SHP77 treated with DMSO at 0.1 percent for 48 hours (cell line): ENCODE data around the gene FUBP3.
"Not testable (repeated sequence)": the region's sequence is repeated elsewhere in the genome, so short reads cannot be mapped to it uniquely, and the experiment has no call there.

Experiments used
- DNase-seq: peaks from one replicate; lab custom pipeline; 2025; lab: John Stamatoyannopoulos, UW

FUBP3 gene

DNA sequence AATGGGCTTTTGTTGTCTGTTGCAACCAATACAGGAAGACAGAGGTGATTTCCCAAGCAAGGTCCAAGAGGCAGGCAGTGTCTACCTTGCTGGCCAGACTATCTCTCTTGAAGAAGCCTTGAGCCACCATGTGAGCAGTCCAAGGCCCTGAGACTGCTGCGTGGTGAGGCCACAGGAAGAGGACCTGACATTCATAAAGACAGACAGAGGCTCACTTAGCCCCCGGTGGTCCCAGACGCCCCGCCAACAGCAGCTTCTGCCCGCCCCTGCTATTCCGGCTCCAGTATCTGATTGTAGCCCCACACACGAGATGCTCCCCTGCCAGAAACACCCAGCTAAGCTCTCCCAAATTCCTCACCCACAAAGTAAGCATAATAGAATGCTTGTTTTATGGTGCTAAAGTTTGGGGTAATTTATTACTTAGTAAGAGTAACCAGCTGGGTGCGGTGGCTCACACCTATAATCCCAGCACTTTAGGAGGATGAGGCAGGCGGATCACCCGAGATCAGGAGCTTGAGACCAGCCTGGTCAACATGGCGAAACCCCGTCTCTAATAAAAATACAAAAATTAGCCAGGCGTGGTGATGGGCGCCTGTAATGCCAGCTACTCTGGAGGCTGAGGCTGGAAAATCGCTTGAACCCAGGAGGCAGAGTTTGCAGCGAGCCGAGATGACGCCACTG, 22.8 kb upstream of the FUBP3 start:
- no peak for DNase-seq

DNA sequence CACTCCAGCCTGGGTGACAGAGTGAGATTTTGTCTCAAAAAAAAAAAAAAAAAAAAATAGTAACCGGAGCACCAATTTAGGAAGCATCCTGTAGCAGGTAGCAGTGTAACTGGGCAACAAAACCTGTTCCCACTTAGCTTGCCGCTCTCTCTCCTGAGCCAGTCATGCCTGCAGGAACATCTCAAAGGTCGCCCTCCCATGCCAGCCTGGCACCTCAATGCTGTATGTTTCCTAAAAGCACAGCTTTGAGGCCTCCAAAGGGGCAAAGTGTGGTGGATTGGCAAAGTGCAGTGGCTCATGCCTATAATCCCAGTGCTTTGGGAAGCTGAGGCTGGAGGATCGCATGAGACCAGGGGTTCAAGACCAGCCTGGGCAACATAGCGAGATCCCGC, 22.3 kb upstream of the FUBP3 start:
- DNase-seq = no peak

DNA sequence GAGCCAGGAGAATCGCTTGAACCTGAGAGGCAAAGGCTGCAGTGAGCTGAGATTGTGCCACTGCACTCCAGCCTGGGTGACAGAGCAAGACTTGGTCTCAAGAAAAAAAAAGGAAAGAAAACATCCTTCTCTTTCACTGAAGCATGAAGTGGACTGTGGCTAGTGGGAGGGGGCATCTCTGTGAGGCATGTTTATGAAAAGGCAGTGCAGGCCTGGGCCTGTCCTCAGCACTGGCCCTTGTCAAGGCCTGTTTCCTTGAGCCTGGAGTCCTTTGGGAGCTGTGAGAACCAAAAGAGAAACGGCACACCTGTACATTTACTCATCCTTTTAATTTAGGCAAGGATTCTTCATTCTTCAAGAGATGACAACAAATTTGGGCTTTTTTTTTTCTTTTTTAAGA, 18.3 kb upstream of the FUBP3 start:
- DNase-seq = no peak

DNA sequence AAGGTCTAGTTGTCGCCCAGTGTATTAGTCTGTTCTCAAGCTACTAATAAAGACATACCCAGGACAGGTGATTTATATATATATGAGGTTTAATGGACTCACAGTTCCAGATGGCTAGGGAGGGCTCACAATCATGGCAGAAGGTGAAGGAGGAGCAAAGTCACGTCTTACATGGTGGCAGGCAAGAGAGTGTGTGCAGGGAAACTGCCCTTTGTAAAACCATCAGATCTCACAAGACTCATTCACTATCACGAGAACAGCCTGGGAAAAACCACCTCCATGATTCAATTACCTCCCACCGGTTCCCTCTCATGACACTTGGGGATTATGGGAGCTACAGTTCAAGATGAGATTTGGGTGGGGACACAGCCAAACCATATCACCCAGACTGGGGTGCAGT, 16.9 kb upstream of the FUBP3 start:
- not testable (repeated sequence) for DNase-seq

DNA sequence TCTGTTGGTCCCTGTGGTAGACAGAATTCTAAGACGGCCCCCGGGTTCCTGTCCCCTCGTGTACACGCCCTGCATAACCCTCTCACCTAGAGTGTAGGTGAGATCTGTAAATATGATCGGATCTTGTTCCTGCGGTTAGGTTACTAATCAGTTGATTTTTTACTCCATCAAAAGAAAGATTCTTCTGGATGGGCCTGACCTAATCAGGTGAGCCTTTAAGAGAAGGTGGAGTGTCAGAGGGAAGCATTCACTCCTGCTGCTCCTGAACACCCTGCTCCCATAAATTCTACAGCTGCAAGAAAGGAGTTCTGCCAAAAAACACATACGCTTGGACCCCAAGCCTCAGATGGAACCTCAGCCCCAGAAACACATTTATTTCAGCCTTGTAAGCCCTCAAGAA, 15.6 kb upstream of the FUBP3 start:
- DNase-seq = no peak

DNA sequence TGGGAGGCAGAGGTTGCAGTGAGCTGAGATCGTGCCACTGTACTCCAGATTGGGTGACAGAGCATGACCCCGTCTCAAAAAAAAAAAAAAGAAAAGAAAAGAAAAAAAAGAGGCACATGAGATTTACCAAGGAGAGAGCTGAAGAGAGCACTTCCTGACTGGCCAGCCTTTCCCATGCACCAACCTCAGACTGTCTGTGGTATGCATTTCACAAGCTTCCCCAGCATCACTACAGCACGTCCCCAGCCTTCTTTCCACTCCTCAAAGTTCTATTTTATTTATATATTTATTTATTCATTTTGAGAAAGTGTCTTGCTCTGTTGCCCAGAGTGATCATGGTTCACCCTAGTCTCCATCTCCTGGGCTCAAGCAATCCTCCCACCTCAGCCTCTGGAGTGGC, 13.6 kb upstream of the FUBP3 start:
- no peak for DNase-seq

DNA sequence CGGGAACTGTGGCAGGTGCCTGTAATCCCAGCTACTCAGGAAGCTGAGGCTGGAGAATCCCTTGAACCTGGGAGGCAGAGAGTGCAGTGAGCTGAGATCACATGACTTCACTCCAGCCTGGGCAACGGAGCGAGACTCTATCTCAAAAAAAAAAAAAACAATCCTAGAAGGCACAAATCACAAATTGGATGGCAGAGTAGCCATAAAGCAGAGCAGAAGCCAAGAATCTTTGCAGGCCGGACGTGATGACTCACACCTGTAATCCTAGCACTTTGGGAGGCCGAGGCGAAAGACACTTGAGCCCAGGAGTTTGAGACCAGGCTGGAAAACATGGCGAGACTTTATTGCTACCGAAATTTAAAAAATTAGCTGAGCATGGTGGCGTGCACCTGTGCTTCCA, 9.2 kb upstream of the FUBP3 start:
- no peak for DNase-seq

DNA sequence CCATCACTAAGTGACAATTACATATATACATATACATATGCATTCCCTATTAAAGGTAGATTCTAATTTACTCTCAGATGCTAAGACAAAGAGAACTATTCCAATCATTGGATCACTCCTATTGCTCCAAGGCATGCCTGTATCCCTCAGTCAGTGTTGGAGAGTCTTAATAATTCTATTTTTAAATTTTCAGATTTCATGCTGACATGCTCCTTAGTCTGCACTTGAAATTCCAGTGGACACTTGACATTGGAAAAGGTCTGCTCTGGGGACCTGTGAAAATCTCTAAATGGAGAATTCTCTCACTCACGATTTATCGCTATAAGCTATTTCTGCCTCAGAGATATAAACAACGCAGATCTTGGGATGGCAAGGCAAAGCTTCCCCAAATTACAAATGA, 3.9 kb upstream of the FUBP3 start:
- no peak for DNase-seq

DNA sequence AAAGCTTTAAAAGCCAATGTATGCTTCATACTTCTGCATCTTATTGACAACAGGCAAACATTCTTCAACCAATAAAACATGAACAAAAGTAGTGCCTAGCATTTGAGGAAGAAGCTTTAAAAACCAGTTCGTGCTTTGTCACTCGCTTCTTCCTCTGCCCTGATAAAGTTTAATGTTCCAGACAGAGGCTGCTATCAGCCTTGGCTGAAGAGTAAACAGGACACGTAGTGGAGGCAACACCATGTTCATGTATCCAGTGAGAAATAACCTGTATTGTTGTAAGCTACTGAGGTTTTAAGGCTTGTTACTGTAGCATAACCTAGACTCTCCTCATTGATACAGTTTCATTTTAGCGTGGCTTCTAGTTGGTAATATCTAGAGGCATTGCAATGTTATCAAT, 3.2 kb upstream of the FUBP3 start:
- no peak for DNase-seq

DNA sequence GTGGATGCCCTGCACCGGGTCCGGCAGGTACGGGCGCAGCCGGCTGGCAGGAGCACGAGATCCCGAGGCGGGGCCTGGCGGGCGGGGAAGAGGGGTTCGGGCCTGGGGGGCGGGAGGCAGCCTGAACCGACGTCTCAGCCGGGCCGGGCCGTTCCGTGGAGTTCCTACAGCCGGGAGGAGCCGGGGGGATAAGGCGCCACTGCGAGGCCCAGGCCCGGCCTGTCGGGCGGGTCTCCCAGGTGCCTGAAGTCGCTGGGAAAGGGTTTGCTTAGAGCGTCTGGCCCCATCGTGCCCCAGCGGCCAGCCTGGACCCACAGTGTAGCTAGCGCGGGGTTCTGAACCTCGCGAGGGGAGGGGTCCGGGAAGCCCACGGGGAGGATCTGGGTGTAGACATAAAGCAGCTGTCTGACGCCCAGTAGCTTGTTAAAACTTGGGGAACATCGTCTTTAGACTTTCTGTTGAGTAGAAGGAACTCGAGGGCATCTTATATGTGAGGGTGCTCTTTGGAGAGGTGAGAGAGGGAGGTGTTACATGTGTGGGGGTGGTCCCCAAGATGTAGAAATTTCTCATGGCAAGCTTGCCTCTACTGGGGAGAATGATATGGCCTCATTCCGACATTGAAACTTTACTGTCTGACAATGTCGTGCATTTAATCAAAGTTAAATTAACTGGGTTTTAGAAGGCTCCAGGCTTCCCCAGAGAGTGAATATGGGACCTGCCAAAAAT, 524 bp downstream of the FUBP3 start:
- no peak for DNase-seq

DNA sequence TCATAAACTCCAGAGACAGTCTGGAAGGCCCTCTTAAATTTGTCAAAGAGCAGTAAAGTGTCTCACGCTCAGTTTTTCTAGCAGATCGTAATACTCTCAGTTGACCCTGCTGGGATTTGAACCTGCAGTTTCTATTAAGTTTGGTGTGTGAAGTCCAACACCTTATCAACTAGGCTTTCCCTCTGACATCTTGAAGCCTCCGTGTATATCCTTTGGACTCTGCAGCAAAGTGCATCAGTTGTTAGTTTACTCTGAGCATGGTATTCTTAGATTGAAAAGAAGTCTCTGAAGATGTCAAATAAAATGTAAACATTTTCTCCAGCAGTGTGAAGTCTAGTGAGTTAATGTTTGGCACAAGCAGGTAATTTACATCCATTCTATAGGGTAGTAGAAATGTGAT, 2.4 kb downstream of the FUBP3 start:
- no peak for DNase-seq

DNA sequence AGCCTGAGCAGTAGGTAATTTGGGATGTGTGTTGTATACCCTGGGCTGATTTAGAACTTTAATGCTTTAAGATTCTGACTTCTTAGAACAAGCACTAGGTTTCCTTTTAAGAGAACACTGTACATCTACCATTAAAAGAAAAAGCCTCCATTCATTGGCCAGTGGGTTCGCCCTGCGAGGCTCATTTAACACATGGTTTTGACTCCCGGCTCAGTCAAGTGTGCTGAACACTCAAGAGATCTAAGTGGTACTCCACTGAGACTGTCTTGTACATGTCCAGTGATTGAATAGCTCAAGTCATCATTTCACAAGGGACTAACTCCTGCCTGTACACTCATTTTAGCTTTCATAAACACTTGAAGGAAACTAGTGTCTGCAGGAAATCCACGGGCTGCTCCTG, 3.9 kb downstream of the FUBP3 start:
- no peak for DNase-seq

DNA sequence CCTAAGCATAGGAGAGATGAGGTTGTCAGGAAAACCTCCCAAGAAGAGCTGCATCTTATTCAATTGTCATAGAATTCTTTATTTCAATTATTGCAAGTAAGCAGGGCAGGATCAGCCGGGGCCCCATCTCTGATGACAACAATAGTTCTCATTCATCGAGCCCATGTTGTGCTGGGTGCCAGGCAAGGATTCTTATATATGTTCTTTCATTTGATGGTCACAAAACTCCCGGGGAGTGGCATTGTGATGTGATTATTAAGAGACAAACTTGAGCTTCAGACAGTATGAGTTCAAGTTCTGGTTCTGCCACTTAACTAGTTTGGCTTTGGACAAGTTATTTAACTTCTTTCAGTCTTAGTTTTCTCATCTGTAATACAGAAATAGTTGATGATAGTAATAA, 8.5 kb downstream of the FUBP3 start:
- no peak for DNase-seq

DNA sequence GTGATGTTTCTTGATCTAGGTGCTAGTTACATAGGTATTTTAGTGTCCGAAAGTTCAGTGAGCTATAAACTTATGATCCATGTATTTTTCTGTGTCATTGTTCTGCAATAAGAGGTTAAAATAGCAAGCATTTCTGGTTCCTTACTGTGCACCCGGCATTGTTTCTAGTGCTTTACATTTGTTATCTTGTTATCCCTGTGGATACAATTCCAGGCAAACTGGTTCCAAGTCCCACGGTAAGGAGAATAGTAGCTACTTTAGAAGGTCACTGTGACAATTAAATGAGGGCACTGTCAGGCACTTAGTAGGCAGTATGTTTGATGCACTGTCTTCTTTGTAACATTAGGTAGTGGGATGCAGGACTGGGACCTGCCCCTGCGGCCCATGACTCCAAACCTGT, 9.0 kb downstream of the FUBP3 start:
- DNase-seq = no peak

DNA sequence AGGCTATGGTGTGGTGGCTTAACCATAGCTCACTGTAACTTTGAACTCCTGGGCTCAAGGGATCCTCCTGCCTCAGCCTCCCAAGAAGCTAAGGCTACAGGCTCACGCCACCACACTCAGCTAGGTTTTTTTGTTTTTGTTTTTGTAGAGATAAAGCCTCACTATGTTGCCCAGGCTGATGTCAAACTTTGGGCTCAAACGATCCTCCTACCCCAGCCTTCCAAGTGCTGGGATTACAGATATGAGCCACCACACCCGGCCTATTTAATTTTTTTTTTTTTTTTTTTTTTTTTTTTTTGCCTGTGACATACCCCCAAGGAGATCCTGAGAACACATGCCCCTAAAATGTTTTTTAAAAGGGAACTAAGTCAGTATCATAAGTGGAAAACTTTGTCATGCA, 10.4 kb downstream of the FUBP3 start:
- no peak for DNase-seq

DNA sequence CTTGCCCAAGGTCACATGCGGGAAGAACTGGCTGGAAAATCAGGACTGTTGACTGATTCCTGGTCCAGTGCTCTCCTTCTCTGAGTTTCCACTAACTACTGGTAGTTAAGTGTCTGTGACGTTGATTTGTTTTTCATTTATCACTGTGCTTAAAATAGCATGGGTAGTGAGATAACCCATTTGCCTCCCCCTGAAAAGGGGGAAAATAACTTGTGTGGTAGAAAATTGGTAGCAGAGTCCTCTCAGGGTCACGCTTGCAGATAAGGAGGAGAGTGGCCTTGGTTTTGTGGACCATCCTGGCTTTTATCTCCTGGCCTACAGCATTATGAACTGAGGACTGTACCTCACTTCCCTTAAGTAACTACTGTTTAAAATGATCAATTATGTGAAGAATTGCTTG, 10.9 kb downstream of the FUBP3 start:
- DNase-seq = no peak

DNA sequence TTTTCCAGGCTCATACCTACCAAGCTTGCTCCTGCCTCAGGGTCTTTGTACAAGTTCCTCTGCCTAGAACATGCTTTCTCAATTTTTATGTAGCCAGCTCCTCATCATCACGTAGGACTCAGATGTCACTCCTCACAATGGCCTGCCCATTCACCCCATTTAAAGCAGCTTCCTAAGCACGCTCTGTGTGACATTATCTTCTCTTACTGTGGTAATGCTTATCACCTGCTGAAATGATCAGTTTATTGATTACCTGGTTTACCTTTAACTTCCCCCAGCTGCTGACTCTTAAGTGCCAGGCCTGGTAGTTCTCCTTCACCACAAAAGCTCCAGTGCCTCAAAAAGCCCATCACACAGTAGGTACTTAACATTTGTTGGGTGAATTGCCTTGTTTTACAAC, 13.6 kb downstream of the FUBP3 start:
- no peak for DNase-seq

DNA sequence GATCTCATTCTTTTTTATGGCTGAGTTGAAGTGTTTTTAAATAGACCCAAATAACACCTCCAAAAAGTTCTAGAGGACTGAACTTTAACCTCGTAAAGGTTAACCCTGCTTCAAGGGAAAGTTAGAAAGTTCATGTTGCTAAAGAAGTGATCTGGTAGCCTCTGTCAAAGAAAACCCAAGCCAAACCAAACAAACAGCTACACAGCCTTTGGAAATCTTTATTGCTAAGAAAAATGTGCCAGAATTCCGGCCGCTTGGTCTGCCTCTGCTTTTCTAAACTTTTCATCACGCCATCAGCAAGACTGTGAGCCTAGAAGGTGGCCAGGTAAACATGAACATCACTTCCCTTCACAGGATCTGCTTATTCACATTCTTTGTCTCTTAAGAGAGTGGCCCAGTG, 17.9 kb downstream of the FUBP3 start:
- DNase-seq = no peak

DNA sequence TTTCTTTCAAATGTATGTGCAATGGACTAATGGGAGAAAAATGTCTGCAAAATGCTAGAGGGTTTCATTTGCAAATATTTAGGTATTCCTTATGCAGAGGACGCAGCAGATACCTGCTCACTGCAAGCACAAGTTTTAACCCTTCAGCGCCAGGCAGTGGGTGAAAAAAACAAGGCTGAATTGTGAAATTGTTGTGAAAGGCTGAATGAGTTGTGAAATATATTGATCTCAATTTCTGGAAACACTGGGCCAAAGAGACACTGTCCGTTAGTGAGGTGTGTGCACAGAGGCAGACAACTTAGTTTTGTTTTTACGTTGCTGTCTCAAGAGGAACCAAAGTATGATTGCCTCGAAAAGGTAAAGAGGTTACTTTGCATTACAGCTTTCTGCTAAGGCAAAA, 18.8 kb downstream of the FUBP3 start:
- no peak for DNase-seq

DNA sequence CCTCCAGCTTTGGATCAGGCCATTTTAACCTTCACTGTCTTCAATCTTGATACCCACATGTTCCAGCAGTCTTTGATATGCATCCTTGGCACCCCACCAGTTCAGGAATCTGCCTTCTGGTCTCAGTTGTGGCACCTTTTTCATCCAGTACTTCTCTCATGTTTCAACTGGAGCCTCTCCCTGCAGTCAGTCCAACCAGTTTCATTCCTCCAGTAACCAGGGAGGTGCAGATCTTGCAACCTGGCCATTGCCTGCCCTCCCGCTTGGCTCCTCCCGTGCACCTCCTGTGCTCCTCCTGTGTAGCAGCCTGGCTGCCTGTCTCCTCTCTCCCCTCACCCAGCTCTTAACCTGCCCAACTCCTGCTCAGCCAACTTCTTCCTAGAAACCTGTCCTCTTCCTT, 20.2 kb downstream of the FUBP3 start:
- no peak for DNase-seq

DNA sequence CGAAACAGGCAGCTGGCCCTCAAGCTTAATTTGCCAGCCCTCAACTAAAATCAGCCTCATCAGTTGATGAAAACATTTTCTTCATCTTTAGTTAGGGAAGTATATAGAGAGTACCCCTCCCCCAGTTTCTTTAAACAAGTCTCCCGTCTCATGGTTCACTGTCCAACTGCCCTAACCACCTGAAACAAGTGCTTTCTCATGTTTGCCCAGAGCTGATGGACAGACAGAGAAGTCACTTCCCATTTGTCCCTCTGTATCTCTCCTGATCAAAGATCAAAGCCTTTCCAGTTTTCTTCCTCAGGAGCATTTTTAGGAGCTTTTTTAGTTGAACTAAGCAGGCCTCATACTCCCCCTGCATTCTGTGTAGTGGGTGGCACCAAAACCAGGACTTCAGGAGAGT, 21.7 kb downstream of the FUBP3 start:
- DNase-seq = no peak

DNA sequence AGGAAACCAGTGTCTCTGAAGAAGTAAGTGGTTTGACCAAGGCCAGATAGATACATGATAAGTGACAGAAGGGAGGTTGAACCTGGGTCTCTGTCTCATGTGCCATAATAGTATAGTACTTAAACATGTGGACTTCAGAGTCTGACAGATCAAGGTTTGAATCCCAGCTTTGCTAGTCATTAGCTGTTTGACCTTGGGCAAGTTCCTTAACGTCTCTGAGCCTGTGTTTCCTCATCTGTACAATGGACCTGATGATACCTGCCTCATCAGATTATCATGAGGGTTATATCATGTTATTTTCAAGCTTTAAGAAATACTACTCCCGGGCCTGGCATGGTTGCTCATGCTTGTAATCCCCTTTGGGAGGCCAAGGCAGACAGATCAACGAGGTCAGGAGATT, 24.9 kb downstream of the FUBP3 start:
- DNase-seq = no peak

DNA sequence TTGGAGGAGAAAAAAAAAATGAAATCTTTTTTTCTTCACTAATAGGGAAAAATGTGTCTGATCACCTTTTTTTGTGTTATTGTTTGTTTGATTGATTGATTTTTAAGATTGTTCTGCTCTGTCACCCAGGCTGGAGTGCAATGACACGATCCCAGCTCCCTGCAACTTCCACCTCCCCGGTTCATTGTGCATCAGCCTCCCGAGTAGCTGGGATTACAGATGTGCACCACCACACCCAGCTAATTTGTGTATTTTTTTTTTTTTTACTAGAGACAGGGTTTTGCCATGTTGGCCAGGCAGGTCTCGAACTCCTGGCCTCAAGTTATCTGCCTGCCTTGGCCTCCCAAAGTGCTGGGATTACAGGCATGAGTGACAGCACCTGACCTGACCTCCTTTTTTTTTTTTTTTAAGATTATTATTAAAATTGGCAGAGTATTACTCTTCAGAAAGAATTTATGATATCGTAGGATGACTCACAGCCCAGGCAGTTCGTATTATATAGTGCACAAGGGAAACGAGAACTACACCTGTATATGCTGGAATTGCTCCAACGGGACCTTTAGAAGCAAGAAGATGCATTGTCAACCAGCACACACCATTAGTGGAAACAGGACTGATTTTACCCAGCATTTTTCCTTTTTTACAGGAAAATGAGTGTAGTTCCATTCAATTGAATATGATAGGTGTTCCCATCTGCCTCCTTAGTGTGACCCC, 27.7 kb downstream of the FUBP3 start:
- DNase-seq = no peak
